Cardiac ventricle fibroblast (primary cell): ENCODE results near the gene KRTAP10-3. TPM values are rescaled to one million over a fixed set of nuclear protein-coding genes. Genes with fewer than 3 reads are reported as not detected.

Source experiments
- total RNA-seq: library from RNA; depleted of rRNA; stranded (reverse); fragments of >200 nt; gene quantifications from 2 replicates; pipeline ENCODE4 v1.2.3, GENCODE V29; 2015

Gene KRTAP10-3, protein sequence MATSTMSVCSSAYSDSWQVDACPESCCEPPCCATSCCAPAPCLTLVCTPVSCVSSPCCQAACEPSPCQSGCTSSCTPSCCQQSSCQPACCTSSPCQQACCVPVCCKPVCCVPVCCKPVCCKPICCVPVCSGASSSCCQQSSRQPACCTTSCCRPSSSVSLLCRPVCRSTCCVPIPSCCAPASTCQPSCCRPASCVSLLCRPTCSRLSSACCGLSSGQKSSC
- total RNA-seq = not detected in 2 replicates

DNA sequence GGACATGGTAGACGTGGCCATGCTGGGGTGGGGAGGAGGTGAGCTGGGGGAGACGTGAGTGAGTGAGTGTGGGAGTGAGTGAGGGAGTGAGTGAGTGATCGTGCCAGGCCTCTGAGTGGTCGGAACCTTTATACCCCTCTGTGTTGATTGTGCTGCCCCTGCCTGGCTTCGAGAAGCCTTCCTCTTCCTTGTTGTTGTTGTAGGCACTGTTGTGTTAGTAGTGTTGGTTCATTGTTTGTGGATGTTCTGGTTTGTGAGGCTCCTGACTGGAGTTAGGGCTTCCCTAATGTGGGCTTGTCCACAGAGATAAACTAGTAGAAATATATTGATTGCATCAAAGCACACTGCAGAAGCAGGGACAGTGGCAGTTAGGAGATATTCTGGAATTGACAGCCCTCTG is at the start of gene KRTAP10-3:
KRTAP10-3 (minus strand) TSS at position 101 of the 400 bp plus-strand sequence; CDS start at position 21, 80 bp downstream.

DNA sequence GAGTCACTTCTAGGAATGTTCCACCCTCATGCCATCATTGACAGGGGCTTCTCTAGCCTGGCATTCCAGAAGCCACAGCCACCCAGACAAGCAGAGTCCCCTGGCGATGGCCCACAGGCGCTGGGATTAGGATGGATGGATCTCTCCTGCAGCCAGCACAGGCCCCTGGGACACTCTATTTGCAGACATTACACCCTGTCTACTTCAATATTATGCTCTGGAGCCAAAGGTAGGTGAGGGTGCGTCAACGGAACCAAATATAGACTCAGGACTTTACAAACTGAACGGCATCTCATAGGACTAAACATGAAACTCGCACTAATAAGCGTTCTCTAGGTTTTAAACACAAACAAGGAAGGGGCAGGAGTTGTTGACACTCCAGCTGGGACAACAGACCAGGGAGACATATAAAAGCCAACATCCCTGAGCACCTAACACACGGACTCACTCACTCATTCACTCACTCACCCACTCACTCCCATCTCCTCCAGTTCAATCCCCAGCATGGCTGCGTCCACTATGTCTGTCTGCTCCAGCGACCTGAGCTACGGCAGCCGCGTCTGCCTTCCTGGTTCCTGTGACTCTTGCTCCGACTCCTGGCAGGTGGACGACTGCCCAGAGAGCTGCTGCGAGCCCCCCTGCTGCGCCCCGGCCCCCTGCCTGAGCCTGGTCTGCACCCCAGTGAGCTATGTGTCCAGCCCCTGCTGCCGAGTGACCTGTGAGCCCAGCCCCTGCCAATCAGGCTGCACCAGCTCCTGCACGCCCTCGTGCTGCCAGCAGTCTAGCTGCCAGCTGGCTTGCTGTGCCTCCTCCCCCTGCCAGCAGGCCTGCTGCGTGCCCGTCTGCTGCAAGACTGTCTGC is 41.8 kb upstream of the KRTAP10-3 start, which contains the start of gene KRTAP10-7:
KRTAP10-7 (plus strand) TSS at position 480 of the 861 bp plus-strand sequence; CDS start at position 505, 25 bp downstream.

DNA sequence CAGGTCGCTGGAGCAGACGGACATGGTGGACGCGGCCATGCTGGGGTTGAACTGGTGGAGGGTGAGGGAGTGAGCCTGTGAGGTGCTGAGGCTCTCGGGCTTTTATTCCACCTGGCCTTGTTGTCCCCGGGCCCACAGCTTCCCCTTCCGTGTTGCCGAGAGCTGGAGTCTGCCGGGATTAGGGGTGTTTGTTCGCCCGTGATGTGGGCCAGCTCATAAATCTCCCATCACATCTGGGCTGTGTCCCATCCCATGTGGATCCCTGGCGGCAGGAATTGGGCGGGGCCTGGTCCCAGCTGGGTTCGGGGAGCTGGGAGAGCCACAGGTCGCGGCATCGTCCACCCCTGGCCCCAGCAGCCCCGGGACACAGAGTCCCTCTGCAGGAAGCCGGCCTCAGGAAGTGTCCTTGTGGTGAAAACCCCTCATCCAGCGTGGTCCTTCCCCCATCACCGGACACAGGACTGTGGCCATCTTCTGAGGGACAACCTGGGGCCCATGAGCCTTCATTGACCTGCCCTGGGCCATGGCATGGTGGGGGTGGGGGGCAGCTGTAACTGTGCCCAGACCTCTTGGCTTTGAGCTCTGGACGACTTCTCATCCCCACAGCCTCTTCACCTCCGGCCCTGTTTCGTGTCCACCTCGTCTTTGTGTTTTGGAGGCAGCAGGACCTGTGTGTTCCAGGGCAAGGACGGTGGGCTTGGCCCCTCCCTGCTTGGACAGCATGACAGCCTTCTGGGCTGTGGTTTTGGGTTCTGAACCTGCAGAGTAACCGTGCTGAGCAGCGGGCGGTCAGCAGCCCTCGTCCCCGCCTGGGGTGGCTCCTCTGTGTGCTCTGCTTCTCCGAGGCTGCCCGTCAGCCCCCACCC is 34.1 kb upstream of the KRTAP10-3 start, which contains the start of gene KRTAP10-6:
KRTAP10-6 (minus strand) TSS at position 60 of the 866 bp plus-strand sequence; CDS start at position 39, 21 bp downstream.

DNA sequence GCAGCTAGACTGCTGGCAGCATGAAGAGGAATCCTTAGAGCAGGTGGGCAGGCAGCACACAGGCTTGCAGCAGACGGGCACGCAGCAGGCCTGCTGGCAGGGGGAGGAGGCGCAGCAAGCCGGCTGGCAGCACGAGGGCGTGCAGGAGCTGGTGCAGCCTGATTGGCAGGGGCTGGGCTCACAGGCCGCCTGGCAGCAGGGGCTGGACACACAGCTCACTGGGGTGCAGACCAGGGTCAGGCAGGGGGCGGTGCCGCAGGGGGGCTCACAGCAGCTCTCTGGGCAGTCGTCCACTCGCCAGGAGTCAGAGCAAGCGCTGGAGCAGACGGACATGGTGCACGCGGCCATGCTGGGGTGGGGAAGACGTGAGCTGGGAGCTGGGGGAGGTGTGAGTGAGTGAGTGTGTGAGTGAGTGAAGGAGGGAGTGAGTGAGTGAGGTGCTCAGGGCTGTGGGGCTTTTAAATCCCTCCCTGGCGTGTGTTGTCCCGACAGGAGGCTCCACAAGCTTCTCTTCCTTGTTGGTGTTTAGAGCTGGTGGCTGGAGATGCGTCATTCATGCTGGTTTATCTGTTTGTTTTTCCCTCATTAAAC is 21.7 kb upstream of the KRTAP10-3 start, which contains the start of gene KRTAP10-5:
KRTAP10-5 (minus strand) TSS at position 374 of the 591 bp plus-strand sequence; CDS start at position 348, 26 bp downstream.

DNA sequence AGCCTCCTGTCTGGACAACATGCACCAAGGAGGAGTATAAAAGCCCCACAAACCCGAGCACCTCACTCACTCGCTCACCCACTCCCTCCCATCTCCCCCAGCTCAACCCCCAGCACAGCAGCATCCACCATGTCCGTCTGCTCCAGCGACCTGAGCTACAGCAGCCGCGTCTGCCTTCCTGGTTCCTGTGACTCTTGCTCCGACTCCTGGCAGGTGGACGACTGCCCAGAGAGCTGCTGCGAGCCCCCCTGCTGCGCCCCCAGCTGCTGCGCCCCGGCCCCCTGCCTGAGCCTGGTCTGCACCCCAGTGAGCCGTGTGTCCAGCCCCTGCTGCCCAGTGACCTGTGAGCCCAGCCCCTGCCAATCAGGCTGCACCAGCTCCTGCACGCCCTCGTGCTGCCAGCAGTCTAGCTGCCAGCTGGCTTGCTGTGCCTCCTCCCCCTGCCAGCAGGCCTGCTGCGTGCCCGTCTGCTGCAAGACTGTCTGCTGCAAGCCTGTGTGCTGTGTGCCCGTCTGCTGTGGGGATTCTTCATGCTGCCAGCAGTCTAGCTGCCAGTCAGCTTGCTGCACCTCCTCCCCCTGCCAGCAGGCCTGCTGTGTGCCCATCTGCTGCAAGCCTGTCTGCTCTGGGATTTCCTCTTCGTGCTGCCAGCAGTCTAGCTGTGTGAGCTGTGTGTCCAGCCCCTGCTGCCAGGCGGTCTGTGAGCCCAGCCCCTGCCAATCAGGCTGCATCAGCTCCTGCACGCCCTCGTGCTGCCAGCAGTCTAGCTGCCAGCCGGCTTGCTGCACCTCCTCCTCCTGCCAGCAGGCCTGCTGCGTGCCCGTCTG is 15.2 kb upstream of the KRTAP10-3 start, which contains the start of gene KRTAP10-4:
KRTAP10-4 (plus strand) TSS at position 100 of the 827 bp plus-strand sequence; CDS start at position 130, 30 bp downstream.

DNA sequence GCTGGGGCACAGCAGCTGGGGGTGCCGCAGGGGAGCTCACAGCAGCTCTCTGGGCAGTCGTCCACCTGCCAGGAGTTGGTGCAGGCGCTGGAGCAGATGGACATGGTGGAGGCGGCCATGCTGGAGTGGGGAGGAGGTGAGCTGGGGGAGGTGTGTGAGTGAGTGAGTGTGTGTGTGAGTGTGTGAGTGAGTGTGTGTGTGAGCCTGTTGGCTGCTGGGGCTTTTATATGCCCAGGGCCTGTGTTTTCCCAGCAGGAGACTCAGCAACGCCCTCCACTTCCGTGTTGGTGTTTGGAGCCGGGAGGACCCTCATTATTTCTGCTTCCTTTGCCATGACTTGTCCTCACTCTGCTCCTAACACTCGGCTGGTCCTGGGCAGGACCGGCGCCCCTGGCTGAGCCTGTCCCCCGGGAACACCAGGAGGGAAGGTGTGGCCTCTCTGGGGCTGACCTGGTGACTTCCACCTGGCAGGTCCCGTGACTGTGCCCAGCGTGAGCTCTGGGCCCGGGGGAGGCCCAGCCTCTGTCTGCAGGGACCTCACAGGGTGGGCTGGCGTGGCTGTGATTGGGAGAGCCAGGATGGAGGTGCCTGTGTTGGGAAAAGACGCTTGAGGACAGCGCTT is 7.1 kb downstream of the KRTAP10-3 start, which contains the start of gene KRTAP10-2:
KRTAP10-2 (minus strand) TSS at position 166 of the 622 bp plus-strand sequence; CDS start at position 119, 47 bp downstream.

DNA sequence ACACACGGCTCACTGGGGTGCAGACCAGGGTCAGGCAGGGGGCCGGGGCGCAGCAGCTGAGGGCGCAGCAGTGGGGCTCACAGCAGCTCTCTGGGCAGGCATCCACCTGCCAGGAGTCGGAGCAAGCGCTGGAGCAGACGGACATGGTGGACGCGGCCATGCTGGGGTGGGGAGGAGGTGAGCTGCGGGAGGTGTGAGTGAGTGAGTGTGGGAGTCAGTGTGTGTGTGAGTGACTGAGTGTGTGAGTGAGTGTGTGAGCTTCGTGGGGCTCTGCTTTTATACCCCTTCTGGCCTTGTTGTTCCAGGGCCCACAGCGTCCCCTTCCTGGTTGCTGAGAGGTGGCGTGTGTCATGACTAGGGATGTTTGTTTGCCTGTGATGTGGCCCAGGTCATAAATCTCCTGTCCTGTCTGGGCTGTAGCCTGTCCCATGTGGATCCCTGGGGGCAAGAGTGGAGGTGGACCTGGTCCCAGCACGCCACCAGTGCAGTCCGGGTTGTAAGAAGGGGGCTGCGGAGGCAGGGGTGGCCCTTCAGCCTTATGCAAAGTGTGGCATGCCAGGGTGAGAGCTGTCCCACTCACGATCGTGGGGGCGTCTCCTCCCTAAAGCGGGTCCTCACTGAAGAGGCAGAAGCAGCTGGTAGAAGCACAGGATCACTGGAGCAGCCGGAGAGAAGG is 18.5 kb downstream of the KRTAP10-3 start, which contains the start of gene KRTAP10-1:
KRTAP10-1 (minus strand) TSS at position 205 of the 676 bp plus-strand sequence; CDS start at position 160, 45 bp downstream.

Other genes starting within 250 kb of the KRTAP10-3 start
- gene CFAP410, start 219.4 kb downstream of the KRTAP10-3 start, total RNA-seq = 20.1 and 22.2 TPM in 2 replicates
- gene TRPM2, start 205.2 kb downstream of the KRTAP10-3 start, total RNA-seq = not detected in 2 replicates
- 3.2 and 4.2 TPM in 2 replicates for gene LRRC3, start 103.3 kb downstream of the KRTAP10-3 start, total RNA-seq
- not detected in 2 replicates for gene KRTAP10-1, start 18.6 kb downstream of the KRTAP10-3 start, total RNA-seq
- not detected in 2 replicates for gene KRTAP10-2, start 7.3 kb downstream of the KRTAP10-3 start, total RNA-seq
- gene KRTAP10-4, start 14.9 kb upstream of the KRTAP10-3 start, total RNA-seq = not detected in 2 replicates
- not detected in 2 replicates for gene KRTAP10-5, start 21.8 kb upstream of the KRTAP10-3 start, total RNA-seq
- gene KRTAP10-6, start 33.7 kb upstream of the KRTAP10-3 start, total RNA-seq = not detected in 2 replicates
- not detected in 2 replicates for gene KRTAP10-7, start 41.8 kb upstream of the KRTAP10-3 start, total RNA-seq
- gene KRTAP10-8, start 53.3 kb upstream of the KRTAP10-3 start, total RNA-seq = not detected in 2 replicates
- not detected in 2 replicates for gene KRTAP10-9, start 68.3 kb upstream of the KRTAP10-3 start, total RNA-seq
- gene KRTAP10-10, start 78.6 kb upstream of the KRTAP10-3 start, total RNA-seq = not detected in 2 replicates
- gene KRTAP10-11, start 87.6 kb upstream of the KRTAP10-3 start, total RNA-seq = not detected in 2 replicates
- not detected in 2 replicates for gene KRTAP12-4, start 95.9 kb upstream of the KRTAP10-3 start, total RNA-seq
- gene KRTAP12-3, start 99.1 kb upstream of the KRTAP10-3 start, total RNA-seq = not detected in 2 replicates
- gene KRTAP12-2, start 108.1 kb upstream of the KRTAP10-3 start, total RNA-seq = not detected in 2 replicates
- not detected in 2 replicates for gene KRTAP12-1, start 123.4 kb upstream of the KRTAP10-3 start, total RNA-seq
- gene KRTAP10-12, start 138.4 kb upstream of the KRTAP10-3 start, total RNA-seq = not detected in 2 replicates
- not detected in 2 replicates for gene TSPEAR, start 152.8 kb upstream of the KRTAP10-3 start, total RNA-seq
- 22.3 and 30.2 TPM in 2 replicates for gene UBE2G2, start 243.0 kb upstream of the KRTAP10-3 start, total RNA-seq